Measurements from ENCODE around the gene UGT2B7. TPM values are rescaled to one million over a fixed set of nuclear protein-coding genes. Genes with fewer than 3 reads are reported as not detected.
"Not testable (repeated sequence)": the region's sequence is repeated elsewhere in the genome, so short reads cannot be mapped to it uniquely, and the experiment has no call there.

The UGT2B7 gene
- total RNA-seq: not detected

GRCh38 chr4:69096111-69096656 is at the start of gene UGT2B7:
TSS of gene UGT2B7 (plus strand) at chr4:69096474. CDS start at chr4:69096521, 47 bp downstream.
- Histone ChIP-seq H3K4me1 (no peaks in the 10 kb centered on the region), H3K36me3 (no peaks in the 10 kb centered on the region), H3K9me3 (no peaks in the 10 kb centered on the region), H3K4me3 (no peak within 1 kb of the TSS), H3K27ac (replicated peaks in 1 of 4) (no peak within 1 kb of the TSS), H3K27me3 (no peaks in the 10 kb centered on the region)
- TF ChIP-seq POLR2AphosphoS5 (IDR thresholded peaks at IDR 0.05) (no peak), CTCF (IDR thresholded peaks at IDR 0.05) (no peak), EP300 (IDR thresholded peaks at IDR 0.05) (no peak), POLR2A (IDR thresholded peaks at IDR 0.05; ENCODE audit: low read depth) (no peak)
- intact Hi-C loops (cut with DNase I): no loop called here
- DNase-seq (ENCODE audit: extremely low spot score): no peak

GRCh38 chr4:69049860-69050259 is 46.4 kb upstream of the UGT2B7 start:
- no peak for DNase-seq (ENCODE audit: extremely low spot score)
- H3K27me3 ChIP-seq: no peaks in the 10 kb centered on the region
- no peaks in the 10 kb centered on the region for H3K36me3 ChIP-seq
- no peak overlapping the region for H3K4me3 ChIP-seq
- H3K9me3 ChIP-seq: no peaks in the 10 kb centered on the region
- H3K27ac ChIP-seq (replicated peaks in 1 of 4): no peak overlapping the region
- TF ChIP-seq CTCF (IDR thresholded peaks at IDR 0.05) (no peak), EP300 (IDR thresholded peaks at IDR 0.05) (no peak)
- intact Hi-C loops (cut with DNase I): no loop called here
- H3K4me1 ChIP-seq: no peaks in the 10 kb centered on the region

- H3K4me3 ChIP-seq; H3K27me3 ChIP-seq; H3K9me3 ChIP-seq; H3K27ac ChIP-seq (replicated peaks in 1 of 4); DNase-seq (ENCODE audit: extremely low spot score); H3K36me3 ChIP-seq; H3K4me1 ChIP-seq; intact Hi-C loops (cut with DNase I): not testable (repeated sequence)
- WGBS: 59% methylated on average over 9 of the region's 12 CpGs
Observed at GRCh38 chr4:69050853-69051575, 45.3 kb upstream of the UGT2B7 start.

- Histone ChIP-seq H3K4me1 (no peaks in the 10 kb centered on the region), H3K9me3 (no peaks in the 10 kb centered on the region), H3K36me3 (no peaks in the 10 kb centered on the region), H3K4me3 (no peak overlapping the region), H3K27me3 (no peaks in the 10 kb centered on the region), H3K27ac (replicated peaks in 1 of 4) (no peak overlapping the region)
- intact Hi-C loops (cut with DNase I): no loop called here
- no peak for DNase-seq (ENCODE audit: extremely low spot score)
- WGBS: 96% methylated on average over 4 of the region's 4 CpGs
- TF ChIP-seq CTCF (IDR thresholded peaks at IDR 0.05) (no peak), POLR2A (IDR thresholded peaks at IDR 0.05; ENCODE audit: low read depth) (no peak), POLR2AphosphoS5 (IDR thresholded peaks at IDR 0.05) (no peak), EP300 (IDR thresholded peaks at IDR 0.05) (no peak)
Observed at GRCh38 chr4:69051576-69051943, 44.7 kb upstream of the UGT2B7 start.

- H3K27ac ChIP-seq (replicated peaks in 1 of 4); H3K4me3 ChIP-seq; H3K4me1 ChIP-seq; H3K36me3 ChIP-seq; DNase-seq (ENCODE audit: extremely low spot score); H3K27me3 ChIP-seq; intact Hi-C loops (cut with DNase I); H3K9me3 ChIP-seq: not testable (repeated sequence)
- WGBS: 66% methylated on average over 7 of the region's 7 CpGs
Observed at GRCh38 chr4:69053309-69053885, 42.9 kb upstream of the UGT2B7 start.

- H3K36me3 ChIP-seq; DNase-seq (ENCODE audit: extremely low spot score); H3K4me1 ChIP-seq; H3K27me3 ChIP-seq; H3K9me3 ChIP-seq; H3K4me3 ChIP-seq; intact Hi-C loops (cut with DNase I); H3K27ac ChIP-seq (replicated peaks in 1 of 4): not testable (repeated sequence)
- 94% methylated on average over 1 of the region's 1 CpG for WGBS
Observed at GRCh38 chr4:69054033-69054432, 42.2 kb upstream of the UGT2B7 start.

Data from esophagus muscularis mucosa (tissue), 4 donors.